K562 (cell line): Measurements from ENCODE around the gene USF2. TPM values are rescaled to one million over a fixed set of nuclear protein-coding genes. Genes with fewer than 3 reads are reported as not detected.

Experiments used
- ASH1L ChIP-seq: fragments of 450-650 bp; IDR thresholded peaks from 2 replicates; pipeline ENCODE4 v1.6.1; 2018; ENCODE audit warnings: borderline replicate concordance, mild to moderate bottlenecking, low read depth; ENCODE audit not compliant: partially characterized antibody
- FOXO4 ChIP-seq: fragments of 450-650 bp; formaldehyde crosslinking; IDR thresholded peaks from 2 replicates; pipeline ENCODE4 v1.4.0; 2020; ENCODE audit warnings: mild to moderate bottlenecking, moderate library complexity
- NBN ChIP-seq: fragments of 450-650 bp; IDR thresholded peaks from 2 replicates; pipeline ENCODE4 v1.6.1; 2016; ENCODE audit warnings: low read depth, mild to moderate bottlenecking
- RBM14 ChIP-seq: fragments of 200-400 bp; formaldehyde crosslinking; IDR thresholded peaks from 2 replicates; pipeline ENCODE4 v1.6.1; 2018; ENCODE audit warnings: low read depth, mild to moderate bottlenecking, low read length, moderate library complexity, borderline replicate concordance; ENCODE audit not compliant: insufficient read depth
- REST ChIP-seq, 2 experiments: fragments of 450-650 bp; formaldehyde crosslinking in 1 of 2; IDR thresholded peaks; 2 replicates each; pipeline versions ENCODE4 v1.4.0 to v1.6.1; 2014 to 2020; ENCODE audit warnings: mild to moderate bottlenecking in 2 of 2, borderline replicate concordance in 1 of 2, low read depth in 1 of 2
- SAFB2 ChIP-seq: fragments of 200-400 bp; formaldehyde crosslinking; IDR thresholded peaks from 2 replicates; pipeline ENCODE4 v1.6.1; 2018; ENCODE audit warnings: borderline replicate concordance, low read length, low read depth, moderate library complexity; ENCODE audit not compliant: severe bottlenecking
- SIX5 ChIP-seq, 2 experiments: IDR thresholded peaks; 2 replicates each; pipeline ENCODE4 v1.6.1; 2011; ENCODE audit warnings: low read length in 2 of 2, borderline replicate concordance in 1 of 2, low read depth in 1 of 2, mild to moderate bottlenecking in 1 of 2, moderate library complexity in 1 of 2; ENCODE audit not compliant: insufficient read depth in 1 of 2
- TEAD1 ChIP-seq, 2 experiments: fragments of 450-650 bp in 1 of 2; sonication (generic) in 1 of 2; formaldehyde crosslinking; IDR thresholded peaks; 2 replicates each; pipeline versions ENCODE4 v1.4.0 to v1.8.0; 2020 to 2022; ENCODE audit warnings: mild to moderate bottlenecking in 2 of 2, missing genetic modification reagents in 1 of 2
- TOE1 ChIP-seq, 2 experiments: fragments of 450-650 bp in 1 of 2; sonication (generic) in 1 of 2; formaldehyde crosslinking in 1 of 2; IDR thresholded peaks; 2 replicates each; pipeline versions ENCODE4 v1.7.1 to v1.8.0; 2016 to 2022; ENCODE audit warnings: borderline replicate concordance in 2 of 2, mild to moderate bottlenecking in 2 of 2, antibody characterized with exemption in 1 of 2, inconsistent platforms in 1 of 2, low read depth in 1 of 2, missing genetic modification reagents in 1 of 2, moderate library complexity in 1 of 2
- ZEB2 ChIP-seq: fragments of 450-650 bp; IDR thresholded peaks from 2 replicates; pipeline ENCODE4 v1.6.1; 2016
- ZNF76 ChIP-seq: fragments of 250-450 bp; sonication (Bioruptor Pico); IDR thresholded peaks from 2 replicates; pipeline ENCODE4 v1.4.0; 2020; ENCODE audit warnings: mild to moderate bottlenecking, moderate library complexity, borderline replicate concordance
- polyA plus RNA-seq, 8 experiments: library from polyadenylated mRNA; depleted of rRNA in 4 of 8; stranded (reverse) in 5 of 8; unstranded in 3 of 8; fragments of >200 nt; fragmentation: Nextera tagmentation in 2 of 8; fragmentation: Illumina TruSeq in 1 of 8; extraction: Ambion mirVana in 2 of 8; extraction: Trizol in 1 of 8; gene quantifications; 2 replicates each; pipeline versions ENCODE4 v1.2.1 to v1.2.3, GENCODE V29; 2011 to 2014; ENCODE audit warnings: inconsistent platforms in 1 of 8, missing spikeins in 1 of 8
- total RNA-seq, 7 experiments: library from RNA; depleted of rRNA in 6 of 7; stranded (reverse); fragments of >200 nt in 6 of 7; fragmentation: Illumina TruSeq in 2 of 7; extraction: Trizol in 2 of 7; gene quantifications; 2 replicates each; pipeline versions ENCODE4 v1.2.1 to v1.2.3, GENCODE V29; 2011 to 2021; ENCODE audit warnings: low replicate concordance in 1 of 7

USF2 gene
- total and polyA plus RNA-seq, 9 of the 15 experiments (the other 6 are each of a cell fraction or from before 2014, with no cell fraction given): 0.27 to 93.7 (median 58.4) TPM

GRCh38 chr19:35248310-35249145 is 20.2 kb upstream of the USF2 start, which contains the start of gene LSR (continued):
- TF ChIP-seq TEAD1 (CRISPR knock-in tag; IDR thresholded peaks at IDR 0.05): peak in 1 of 2 experiments; percentile 61; a peak in 1 of 4 replicates
- TF ChIP-seq ZNF76: 0 out of 2 replicates have a peak, but pooled peaks have one; percentile 19
- TF ChIP-seq TOE1 (IDR thresholded peaks at IDR 0.05; ENCODE audit: borderline replicate concordance): peak; percentile 98
- TF ChIP-seq TOE1 (CRISPR knock-in tag; IDR thresholded peaks at IDR 0.05; ENCODE audit: borderline replicate concordance, low read depth): 0 out of 2 replicates have a peak, but pooled peaks have one; percentile 37
- peak; percentile 24 to 25; a peak in 2 of 4 replicates for TF ChIP-seq SIX5 (IDR thresholded peaks at IDR 0.05; ENCODE audit: borderline replicate concordance in 1 of 2, insufficient read depth in 1 of 2, low read depth in 1 of 2, low read length in 2 of 2)
- peak; percentile 50 for TF ChIP-seq NBN
- peak; percentile 83 for TF ChIP-seq ASH1L
- peak; percentile 94 for TF ChIP-seq ZEB2
- TF ChIP-seq SAFB2: no peak
- TF ChIP-seq RBM14: peak; percentile 91; the same call in 1 of the 2 replicates
- no peak for TF ChIP-seq REST (IDR thresholded peaks at IDR 0.05; ENCODE audit: borderline replicate concordance)
- peak; percentile 5; the same call in 1 of the 2 replicates for TF ChIP-seq REST (CRISPR knock-in tag; IDR thresholded peaks at IDR 0.05; ENCODE audit: low read depth)
- TF ChIP-seq FOXO4 (CRISPR knock-in tag): no peak
